Endothelial cell of umbilical vein (primary cell): ENCODE data around the gene GNAS-AS1. TPM values are rescaled to one million over a fixed set of nuclear protein-coding genes. Genes with fewer than 3 reads are reported as not detected.

Experiments
- BruUV-seq: library from RNA; stranded (reverse); fragments of 400-500 nt; replicated peaks from 2 replicates; lab custom pipeline; 2021; lab: Mats Ljungman, UMichigan
- CTCF ChIA-PET: fragments of 300-600, 350-600 bp; sonication (Branson Sonifier 250); formaldehyde crosslinking; loops from one replicate; lab custom pipeline; 2021; ENCODE audit warnings: antibody characterized with exemption, inconsistent platforms; lab: Charles Lee
- POLR2A ChIA-PET: fragments of 300-600, 350-600 bp; sonication (Branson Sonifier 250); formaldehyde crosslinking; loops from one replicate; lab custom pipeline; 2021; ENCODE audit warnings: antibody characterized with exemption, inconsistent platforms; lab: Charles Lee
- DNase-seq: peaks from one replicate; pipeline ENCODE4 v3.0.0-alpha.2; 2011; ENCODE audit warnings: low read depth, low spot score
- FAIRE-seq: peaks from 2 replicates; lab custom pipeline; 2011; peaks lifted over from hg19 to GRCh38; lab: Jason Lieb, UNC
- H2AFZ ChIP-seq: 2 replicates; pipeline ENCODE4 v1.6.0; 2012; ENCODE audit warnings: low read depth, low read length, control low read depth, inconsistent platforms
- H3K27ac ChIP-seq: 2 replicates; pipeline ENCODE4 v1.5.1; 2011; ENCODE audit warnings: low read depth, mild to moderate bottlenecking, control low read depth, low read length, moderate library complexity; ENCODE audit not compliant: insufficient read depth
- H3K27me3 ChIP-seq, 2 experiments: 2 replicates each; pipeline versions ENCODE4 v1.6.0 to v1.6.1; 2011; ENCODE audit warnings: low read length in 2 of 2, mixed read lengths in 1 of 2; ENCODE audit not compliant: control insufficient read depth in 2 of 2, insufficient read depth in 2 of 2
- H3K36me3 ChIP-seq, 2 experiments: 2 replicates in 1 of 2; 3 replicates in 1 of 2; pipeline ENCODE4 v1.5.1; 2011; ENCODE audit warnings: low read length in 2 of 2, mild to moderate bottlenecking in 1 of 2, moderate library complexity in 1 of 2; ENCODE audit not compliant: control insufficient read depth in 2 of 2, insufficient read depth in 2 of 2; ENCODE audit errors: extremely low read depth in 1 of 2
- H3K4me1 ChIP-seq: 3 replicates; pipeline ENCODE4 v1.5.1; 2011; ENCODE audit warnings: mild to moderate bottlenecking, low read length; ENCODE audit not compliant: control insufficient read depth, insufficient read depth; ENCODE audit errors: extremely low read depth
- H3K4me2 ChIP-seq: 2 replicates; pipeline ENCODE4 v1.6.1; 2011; ENCODE audit warnings: low read length, control low read depth, mixed read lengths; ENCODE audit not compliant: insufficient read depth
- H3K4me3 ChIP-seq, 3 experiments: fragments of 200-600 bp in 1 of 3; sonication (generic), shearing (Covaris generic) in 1 of 3; replicated peaks in 1 of 3; 2 replicates each; pipeline ENCODE4 v1.5.1; 2011 to 2016; ENCODE audit warnings: control low read depth in 3 of 3, low read length in 3 of 3, mild to moderate bottlenecking in 2 of 3, inconsistent platforms in 1 of 3, low read depth in 1 of 3, moderate library complexity in 1 of 3; ENCODE audit not compliant: insufficient read depth in 1 of 3
- H3K79me2 ChIP-seq: 2 replicates; pipeline ENCODE4 v1.6.0; 2012; ENCODE audit warnings: low read length, inconsistent platforms; ENCODE audit not compliant: control insufficient read depth, insufficient read depth
- H3K9ac ChIP-seq: replicated peaks from 2 replicates; pipeline ENCODE3; 2011; ENCODE audit warnings: low read length, control low read depth; ENCODE audit not compliant: insufficient read depth; ENCODE audit errors: extremely low read depth
- H3K9me1 ChIP-seq: replicated peaks from 3 replicates; pipeline ENCODE4 v1.6.0; 2011; ENCODE audit warnings: mild to moderate bottlenecking, low read length; ENCODE audit not compliant: control insufficient read depth, insufficient read depth; ENCODE audit errors: extremely low read depth
- H3K9me3 ChIP-seq: replicated peaks from 2 replicates; pipeline ENCODE4 v1.5.1; 2012; ENCODE audit warnings: low read length, inconsistent platforms; ENCODE audit not compliant: control insufficient read depth, insufficient read depth
- H4K20me1 ChIP-seq: replicated peaks from 2 replicates; pipeline ENCODE3; 2011; ENCODE audit warnings: mild to moderate bottlenecking, low read length; ENCODE audit not compliant: control insufficient read depth, insufficient read depth; ENCODE audit errors: extremely low read depth
- EZH2 ChIP-seq: IDR thresholded peaks from 2 replicates; pipeline ENCODE4 v1.6.1; 2012; ENCODE audit warnings: borderline replicate concordance, low read depth, mild to moderate bottlenecking, moderate library complexity, low read length, inconsistent platforms; ENCODE audit not compliant: severe bottlenecking
- FOS ChIP-seq: IDR thresholded peaks from 2 replicates; pipeline ENCODE4 v1.6.1; 2011; ENCODE audit warnings: mild to moderate bottlenecking, low read length, moderate library complexity, borderline replicate concordance; ENCODE audit not compliant: insufficient read depth
- GATA2 ChIP-seq: IDR thresholded peaks from 2 replicates; pipeline ENCODE4 v1.7.0; 2011; ENCODE audit warnings: low read depth, mild to moderate bottlenecking, moderate library complexity, mixed read lengths, low read length; ENCODE audit not compliant: insufficient read length, insufficient read depth
- JUN ChIP-seq: IDR thresholded peaks from 2 replicates; pipeline ENCODE4 v1.6.1; 2011; ENCODE audit warnings: borderline replicate concordance, low read depth; ENCODE audit not compliant: insufficient read length, insufficient read depth
- MYC ChIP-seq: IDR thresholded peaks from one replicate; pipeline ENCODE4 v1.6.1; 2011; ENCODE audit warnings: mild to moderate bottlenecking, low read depth, low read length
- POLR2A ChIP-seq: IDR thresholded peaks from 2 replicates; pipeline ENCODE4 v1.6.1; 2012; ENCODE audit warnings: low read depth, mild to moderate bottlenecking, control low read depth, low read length
- POLR2AphosphoS5 ChIP-seq: IDR thresholded peaks from 2 replicates; pipeline ENCODE4 v1.6.1; 2012; ENCODE audit warnings: low read depth, mild to moderate bottlenecking, control low read depth, low read length, moderate library complexity; ENCODE audit not compliant: insufficient read depth
- dilution Hi-C: fragments of 300-500 bp; cut with MboI; formaldehyde crosslinking; loops from one replicate; pipeline ENCODE4 v1.15.0; 2019; ENCODE audit warnings: low sequenced_read_pairs; ENCODE audit not compliant: extremely low pct_ligation_motif_present
- intact Hi-C: fragments of 100-400 bp; cut with micrococcal nuclease; formaldehyde crosslinking; loops from one replicate; pipeline ENCODE4 v1.10.0; 2022
- polyA plus RNA-seq, 4 experiments: library from polyadenylated mRNA; depleted of rRNA in 3 of 4; stranded (reverse) in 3 of 4; unstranded in 1 of 4; fragments of >200 nt; gene quantifications; 2 replicates each; pipeline versions ENCODE4 v1.2.1 to v1.2.3, GENCODE V29; 2011 to 2012; ENCODE audit warnings: missing spikeins in 1 of 4
- total RNA-seq: library from RNA; stranded (reverse); gene quantifications from 2 replicates; pipeline ENCODE4 v1.2.3, GENCODE V29; 2021
- TF ChIP-seq, protein P1 (sequence below): IDR thresholded peaks from 2 replicates; pipeline ENCODE4 v1.6.1; 2011; ENCODE audit not compliant: insufficient read depth, insufficient read length
- TF ChIP-seq, protein P2 (sequence below), 2 donors: IDR thresholded peaks; 1 replicate in 1 of 2; 2 replicates in 1 of 2; pipeline ENCODE4 v1.5.1; 2011; ENCODE audit warnings: low read length in 2 of 2, mild to moderate bottlenecking in 2 of 2, moderate library complexity in 2 of 2, control low read depth in 1 of 2, inconsistent platforms in 1 of 2, low read depth in 1 of 2; ENCODE audit not compliant: insufficient read depth in 1 of 2; ENCODE audit errors: extremely low read depth in 1 of 2

GNAS-AS1 gene
- total and polyA plus RNA-seq, 2 donors (not counting 3 experiments of a cell fraction or from before 2014, with no cell fraction given) = 0.11 to 0.58 TPM

- intact Hi-C loops = no loop called here
- FAIRE-seq (no peak), DNase-seq (no peak)
- no peak overlapping the region for H2AFZ ChIP-seq
- ChIA-PET CTCF (no interaction called here), POLR2A (no interaction called here)
- H3K79me2 ChIP-seq = no peaks in the 10 kb centered on the region
- no peaks in the 10 kb centered on the region for H3K9me3 ChIP-seq
- H3K27ac ChIP-seq = no peak overlapping the region
- H3K36me3 ChIP-seq = no peaks in the 10 kb centered on the region
- H3K27me3 ChIP-seq = no peaks in the 10 kb centered on the region
- dilution Hi-C loops = no loop called here
- H3K4me2 ChIP-seq = no peak overlapping the region
- H3K4me1 ChIP-seq = no peaks in the 10 kb centered on the region
- H3K4me3 ChIP-seq = no peak overlapping the region
- no peaks in the 10 kb centered on the region for H3K9me1 ChIP-seq
- no peaks in the 10 kb centered on the region for H4K20me1 ChIP-seq
- no TSS peak for BruUV-seq
- no peak overlapping the region for H3K9ac ChIP-seq
- TF ChIP-seq GATA2 = no peak
- TF ChIP-seq MYC = no peak
- TF ChIP-seq POLR2AphosphoS5 = no peak
- TF ChIP-seq, protein P1, sequence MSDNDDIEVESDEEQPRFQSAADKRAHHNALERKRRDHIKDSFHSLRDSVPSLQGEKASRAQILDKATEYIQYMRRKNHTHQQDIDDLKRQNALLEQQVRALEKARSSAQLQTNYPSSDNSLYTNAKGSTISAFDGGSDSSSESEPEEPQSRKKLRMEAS = no peak
- no peak for TF ChIP-seq JUN
- TF ChIP-seq EZH2 = no peak
- TF ChIP-seq, protein P2, sequence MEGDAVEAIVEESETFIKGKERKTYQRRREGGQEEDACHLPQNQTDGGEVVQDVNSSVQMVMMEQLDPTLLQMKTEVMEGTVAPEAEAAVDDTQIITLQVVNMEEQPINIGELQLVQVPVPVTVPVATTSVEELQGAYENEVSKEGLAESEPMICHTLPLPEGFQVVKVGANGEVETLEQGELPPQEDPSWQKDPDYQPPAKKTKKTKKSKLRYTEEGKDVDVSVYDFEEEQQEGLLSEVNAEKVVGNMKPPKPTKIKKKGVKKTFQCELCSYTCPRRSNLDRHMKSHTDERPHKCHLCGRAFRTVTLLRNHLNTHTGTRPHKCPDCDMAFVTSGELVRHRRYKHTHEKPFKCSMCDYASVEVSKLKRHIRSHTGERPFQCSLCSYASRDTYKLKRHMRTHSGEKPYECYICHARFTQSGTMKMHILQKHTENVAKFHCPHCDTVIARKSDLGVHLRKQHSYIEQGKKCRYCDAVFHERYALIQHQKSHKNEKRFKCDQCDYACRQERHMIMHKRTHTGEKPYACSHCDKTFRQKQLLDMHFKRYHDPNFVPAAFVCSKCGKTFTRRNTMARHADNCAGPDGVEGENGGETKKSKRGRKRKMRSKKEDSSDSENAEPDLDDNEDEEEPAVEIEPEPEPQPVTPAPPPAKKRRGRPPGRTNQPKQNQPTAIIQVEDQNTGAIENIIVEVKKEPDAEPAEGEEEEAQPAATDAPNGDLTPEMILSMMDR (IDR thresholded peaks at IDR 0.05; ENCODE audit: extremely low read depth in 1 of 2, insufficient read depth in 1 of 2, low read depth in 1 of 2, low read length in 2 of 2) = no peak
- no peak for TF ChIP-seq POLR2A
- no peak for TF ChIP-seq FOS
Observed at GRCh38 chr20:58818586-58819285, 32.0 kb downstream of the GNAS-AS1 start.
